ENCODE measurements around the gene MYH7B. TPM values are rescaled to one million over a fixed set of nuclear protein-coding genes. Genes with fewer than 3 reads are reported as not detected.

Gene MYH7B
- total RNA-seq, 1 donor from 2014 or later, result 1.2 TPM

DNA sequence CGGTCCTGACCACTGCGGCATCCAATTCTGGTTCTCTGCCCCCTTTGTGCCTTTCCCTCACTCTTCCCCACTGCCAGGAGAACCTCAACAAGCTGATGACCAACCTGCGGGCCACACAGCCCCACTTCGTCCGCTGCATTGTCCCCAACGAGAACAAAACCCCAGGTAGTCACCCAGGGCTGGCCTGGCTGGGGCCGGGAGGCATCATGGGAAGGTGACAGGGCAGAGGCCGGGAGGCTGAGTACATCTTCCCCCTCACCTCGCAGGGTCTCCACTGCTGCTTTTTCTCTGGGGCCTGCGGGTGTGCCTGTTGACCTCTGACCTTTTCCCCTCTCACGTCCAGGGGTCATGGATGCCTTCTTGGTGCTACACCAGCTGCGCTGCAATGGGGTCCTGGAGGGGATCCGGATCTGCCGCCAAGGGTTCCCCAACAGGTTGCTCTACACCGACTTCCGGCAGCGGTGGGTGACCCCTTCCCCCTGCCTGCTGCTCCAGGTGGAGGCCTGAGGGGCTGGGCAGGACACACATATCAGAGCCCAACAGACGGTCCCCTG lies 35.1 kb downstream of the MYH7B start:
- Mint-ChIP-seq H3K4me3 (ENCODE audit: low read depth) (no peak overlapping the region), H3K27ac (peak overlapping the region; percentile 65), H3K9me3 (ENCODE audit: low read depth) (no peaks in the 10 kb centered on the region), H3K36me3 (ENCODE audit: insufficient read depth) (peaks cover 11% of the 10 kb centered on the region), H3K27me3 (peaks cover 7% of the 10 kb centered on the region), H3K4me1 (ENCODE audit: low read depth) (peaks cover 7% of the 10 kb centered on the region)
- DNase-seq (ENCODE audit: low spot score, unreplicated experiment), result no peak
- TF ChIP-seq, protein P1, sequence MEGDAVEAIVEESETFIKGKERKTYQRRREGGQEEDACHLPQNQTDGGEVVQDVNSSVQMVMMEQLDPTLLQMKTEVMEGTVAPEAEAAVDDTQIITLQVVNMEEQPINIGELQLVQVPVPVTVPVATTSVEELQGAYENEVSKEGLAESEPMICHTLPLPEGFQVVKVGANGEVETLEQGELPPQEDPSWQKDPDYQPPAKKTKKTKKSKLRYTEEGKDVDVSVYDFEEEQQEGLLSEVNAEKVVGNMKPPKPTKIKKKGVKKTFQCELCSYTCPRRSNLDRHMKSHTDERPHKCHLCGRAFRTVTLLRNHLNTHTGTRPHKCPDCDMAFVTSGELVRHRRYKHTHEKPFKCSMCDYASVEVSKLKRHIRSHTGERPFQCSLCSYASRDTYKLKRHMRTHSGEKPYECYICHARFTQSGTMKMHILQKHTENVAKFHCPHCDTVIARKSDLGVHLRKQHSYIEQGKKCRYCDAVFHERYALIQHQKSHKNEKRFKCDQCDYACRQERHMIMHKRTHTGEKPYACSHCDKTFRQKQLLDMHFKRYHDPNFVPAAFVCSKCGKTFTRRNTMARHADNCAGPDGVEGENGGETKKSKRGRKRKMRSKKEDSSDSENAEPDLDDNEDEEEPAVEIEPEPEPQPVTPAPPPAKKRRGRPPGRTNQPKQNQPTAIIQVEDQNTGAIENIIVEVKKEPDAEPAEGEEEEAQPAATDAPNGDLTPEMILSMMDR (IDR thresholded peaks at IDR 0.05; ENCODE audit: unreplicated experiment), result no peak

DNA sequence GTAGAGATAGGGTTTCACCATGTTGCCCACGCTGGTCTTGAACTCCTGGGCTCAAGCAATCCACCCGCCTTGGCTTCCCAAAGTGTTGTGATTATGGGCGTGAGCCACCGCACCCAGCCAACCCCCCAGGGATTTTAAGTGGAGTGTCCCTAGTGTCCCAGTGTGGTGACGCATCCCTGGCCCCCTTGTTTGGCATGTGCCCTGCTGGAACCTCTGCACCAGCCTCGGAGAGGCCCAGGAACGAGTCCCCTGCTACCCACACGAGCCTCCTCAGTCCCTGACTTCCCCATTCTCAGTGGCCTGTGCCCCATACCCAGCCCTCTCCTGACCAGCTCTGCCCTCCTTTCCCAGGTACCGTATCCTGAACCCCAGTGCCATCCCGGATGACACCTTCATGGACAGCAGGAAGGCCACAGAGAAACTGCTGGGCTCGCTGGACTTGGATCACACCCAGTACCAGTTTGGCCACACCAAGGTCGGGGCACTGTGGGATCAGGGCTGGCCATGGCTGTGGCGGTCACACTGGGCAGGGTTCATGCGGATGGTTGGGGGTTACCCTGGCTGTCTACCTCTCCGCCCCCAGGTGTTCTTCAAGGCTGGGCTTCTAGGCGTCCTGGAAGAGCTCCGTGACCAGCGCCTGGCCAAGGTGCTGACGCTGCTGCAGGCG lies 37.2 kb downstream of the MYH7B start:
- no peaks in the 10 kb centered on the region for H3K27me3 Mint-ChIP-seq
- no peak overlapping the region for H3K27ac Mint-ChIP-seq
- H3K9me3 Mint-ChIP-seq (ENCODE audit: low read depth), result no peaks in the 10 kb centered on the region
- TF ChIP-seq, protein P1 (IDR thresholded peaks at IDR 0.05; ENCODE audit: unreplicated experiment), result no peak
- no peak for DNase-seq (ENCODE audit: low spot score, unreplicated experiment)
- no peaks in the 10 kb centered on the region for H3K4me1 Mint-ChIP-seq (ENCODE audit: low read depth)
- H3K4me3 Mint-ChIP-seq (ENCODE audit: low read depth), result no peak overlapping the region
- H3K36me3 Mint-ChIP-seq (ENCODE audit: insufficient read depth), result peaks cover 23% of the 10 kb centered on the region

DNA sequence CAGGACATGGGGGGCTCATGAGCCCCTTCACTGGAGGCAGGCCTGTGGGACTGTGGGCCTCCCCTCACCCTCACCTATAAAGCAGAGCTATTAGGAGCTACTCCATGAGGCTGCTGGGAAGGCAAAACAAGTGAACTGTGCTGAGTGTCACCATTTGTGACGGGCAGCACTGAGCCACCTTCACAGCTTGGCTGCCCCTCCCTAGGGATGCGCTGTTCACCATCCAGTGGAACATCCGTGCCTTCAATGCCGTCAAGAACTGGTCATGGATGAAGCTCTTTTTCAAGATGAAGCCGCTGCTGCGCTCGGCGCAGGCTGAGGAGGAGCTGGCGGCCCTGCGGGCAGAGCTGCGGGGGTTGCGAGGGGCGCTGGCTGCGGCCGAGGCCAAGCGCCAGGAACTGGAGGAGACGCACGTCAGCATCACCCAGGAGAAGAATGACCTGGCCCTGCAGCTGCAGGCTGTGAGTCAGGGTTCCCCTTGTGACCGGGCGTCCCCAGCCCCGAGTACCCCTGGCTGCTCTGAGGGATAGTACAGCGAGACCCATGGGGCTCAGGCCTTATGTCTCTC lies 38.4 kb downstream of the MYH7B start:
- Mint-ChIP-seq H3K27me3 (no peaks in the 10 kb centered on the region), H3K27ac (no peak overlapping the region), H3K9me3 (ENCODE audit: low read depth) (no peaks in the 10 kb centered on the region), H3K4me1 (ENCODE audit: low read depth) (no peaks in the 10 kb centered on the region), H3K4me3 (ENCODE audit: low read depth) (no peak overlapping the region), H3K36me3 (ENCODE audit: insufficient read depth) (peaks cover 29% of the 10 kb centered on the region)
- DNase-seq (ENCODE audit: low spot score, unreplicated experiment), result no peak
- TF ChIP-seq, protein P1 (IDR thresholded peaks at IDR 0.05; ENCODE audit: unreplicated experiment), result no peak

DNA sequence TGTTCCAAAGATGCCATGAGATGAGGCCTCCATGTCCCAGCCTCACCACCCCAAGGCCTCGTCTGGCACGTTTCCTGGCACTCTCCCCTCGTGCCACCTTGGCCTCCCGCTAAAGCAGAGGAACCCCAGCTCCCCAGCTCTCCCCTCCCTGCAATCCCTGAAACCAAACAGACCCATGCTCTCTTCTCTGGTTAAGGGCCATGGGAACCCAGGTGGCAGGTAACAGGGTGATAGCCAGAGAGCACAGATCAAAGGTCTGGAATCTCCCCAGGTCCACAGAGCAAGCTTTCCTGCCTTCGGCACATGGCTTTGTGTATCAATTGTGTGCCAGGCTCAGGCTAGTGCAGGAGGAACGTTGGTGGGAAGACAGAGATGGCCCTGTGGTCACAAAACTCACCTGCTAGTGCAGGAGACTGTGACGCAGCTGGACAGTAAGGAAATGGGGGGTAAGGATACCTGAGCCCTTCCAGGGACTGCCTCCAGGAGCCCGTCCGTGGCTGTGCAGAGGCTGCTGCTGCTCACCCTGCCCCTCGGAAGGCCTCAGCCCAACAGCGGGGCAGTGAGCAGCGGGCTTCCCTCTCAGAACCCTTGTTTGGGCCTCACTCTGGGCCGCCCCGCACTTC lies 39.0 kb downstream of the MYH7B start:
- DNase-seq (ENCODE audit: low spot score, unreplicated experiment), result no peak
- TF ChIP-seq, protein P1 (IDR thresholded peaks at IDR 0.05; ENCODE audit: unreplicated experiment), result no peak
- H3K4me1 Mint-ChIP-seq (ENCODE audit: low read depth), result no peaks in the 10 kb centered on the region
- no peak overlapping the region for H3K4me3 Mint-ChIP-seq (ENCODE audit: low read depth)
- no peak overlapping the region for H3K27ac Mint-ChIP-seq
- peaks cover 31% of the 10 kb centered on the region for H3K36me3 Mint-ChIP-seq (ENCODE audit: insufficient read depth)
- no peaks in the 10 kb centered on the region for H3K27me3 Mint-ChIP-seq
- H3K9me3 Mint-ChIP-seq (ENCODE audit: low read depth), result no peaks in the 10 kb centered on the region

DNA sequence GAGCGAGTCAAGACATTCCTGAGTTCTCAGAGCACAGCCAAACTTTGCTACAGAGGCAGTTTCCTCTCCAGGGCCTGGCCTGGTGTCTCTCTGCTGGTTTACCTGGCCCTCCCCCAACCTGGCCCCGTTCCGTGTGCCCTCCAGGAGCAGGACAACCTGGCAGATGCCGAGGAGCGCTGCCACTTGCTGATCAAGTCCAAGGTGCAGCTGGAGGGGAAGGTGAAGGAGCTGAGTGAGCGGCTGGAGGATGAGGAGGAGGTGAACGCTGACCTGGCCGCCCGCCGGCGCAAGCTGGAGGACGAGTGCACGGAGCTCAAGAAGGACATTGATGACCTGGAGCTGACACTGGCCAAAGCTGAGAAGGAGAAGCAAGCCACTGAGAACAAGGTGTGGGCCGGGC lies 39.5 kb downstream of the MYH7B start:
- TF ChIP-seq, protein P1 (IDR thresholded peaks at IDR 0.05; ENCODE audit: unreplicated experiment), result no peak
- Mint-ChIP-seq H3K27ac (no peak overlapping the region), H3K27me3 (no peaks in the 10 kb centered on the region), H3K36me3 (ENCODE audit: insufficient read depth) (peaks cover 33% of the 10 kb centered on the region), H3K4me1 (ENCODE audit: low read depth) (no peaks in the 10 kb centered on the region), H3K4me3 (ENCODE audit: low read depth) (no peak overlapping the region), H3K9me3 (ENCODE audit: low read depth) (no peaks in the 10 kb centered on the region)
- DNase-seq (ENCODE audit: low spot score, unreplicated experiment), result no peak
